T-helper 1 cell (primary cell): ENCODE data around the gene ZNF26.
"Not testable (repeated sequence)": the region's sequence is repeated elsewhere in the genome, so short reads cannot be mapped to it uniquely, and the experiment has no call there.

Source experiments
- DNase-seq, 5 donors: peaks; one replicate each; pipeline ENCODE4 v3.0.0-alpha.2; 2012 to 2020

Gene ZNF26

GRCh38 chr12:132956011-132956788 is 30.0 kb upstream of the ZNF26 start, which contains the start of gene ZNF605:
ZNF605 (minus strand) TSS chr12:132956306; CDS start chr12:132945635, 10,671 bp downstream.
- peak; percentile 72 to 83 (median 79) for DNase-seq

GRCh38 chr12:132961790-132962189 is 24.4 kb upstream of the ZNF26 start:
- not testable (repeated sequence) for DNase-seq

- not testable (repeated sequence) for DNase-seq
Observed at GRCh38 chr12:132963947-132964346, 22.2 kb upstream of the ZNF26 start.

GRCh38 chr12:132965796-132966195 is 20.4 kb upstream of the ZNF26 start:
- no peak for DNase-seq

- no peak for DNase-seq
Observed at GRCh38 chr12:132966676-132967415, 19.3 kb upstream of the ZNF26 start.

- DNase-seq, result no peak
Observed at GRCh38 chr12:132967736-132968135, 18.4 kb upstream of the ZNF26 start.

- DNase-seq, result no peak
Observed at GRCh38 chr12:132972374-132972773, 13.8 kb upstream of the ZNF26 start.

GRCh38 chr12:132976870-132977269 is 9.3 kb upstream of the ZNF26 start:
- DNase-seq, result peak in 1 of 5 donors; percentile 19

GRCh38 chr12:132986885-132987225 is 688 bp downstream of the ZNF26 start:
- no peak for DNase-seq

- no peak for DNase-seq
Observed at GRCh38 chr12:132998741-132999140, 12.6 kb downstream of the ZNF26 start.

GRCh38 chr12:133010657-133011297 is 24.6 kb downstream of the ZNF26 start:
- peak in 1 of 5 donors; percentile 2 for DNase-seq

- no peak for DNase-seq
Observed at GRCh38 chr12:133023566-133023965, 37.4 kb downstream of the ZNF26 start.

- DNase-seq, result no peak
Observed at GRCh38 chr12:133026996-133027395, 40.8 kb downstream of the ZNF26 start.

- DNase-seq, result peak; percentile 95 to 98 (median 97)
Observed at GRCh38 chr12:133037207-133038005, 51.2 kb downstream of the ZNF26 start, which contains the start of gene ZNF84. ZNF84 (plus strand) TSS chr12:133037509; CDS start chr12:133041468, 3,959 bp downstream.

GRCh38 chr12:133038118-133038709 is 52.0 kb downstream of the ZNF26 start:
- no peak for DNase-seq

GRCh38 chr12:133046698-133047097 is 60.5 kb downstream of the ZNF26 start:
- no peak for DNase-seq

- DNase-seq, result no peak
Observed at GRCh38 chr12:133057446-133057845, 71.3 kb downstream of the ZNF26 start.

GRCh38 chr12:133058203-133059113 is 72.3 kb downstream of the ZNF26 start:
- DNase-seq, result no peak

GRCh38 chr12:133061954-133062353 is 75.8 kb downstream of the ZNF26 start:
- no peak for DNase-seq

- no peak for DNase-seq
Observed at GRCh38 chr12:133063556-133063955, 77.4 kb downstream of the ZNF26 start.

- DNase-seq, result no peak
Observed at GRCh38 chr12:133073836-133074235, 87.7 kb downstream of the ZNF26 start.
